ENCODE results near the gene PRDX5. TPM values are rescaled to one million over a fixed set of nuclear protein-coding genes. Genes with fewer than 3 reads are reported as not detected.

The PRDX5 gene
- total and polyA plus RNA-seq, 10 of the 15 experiments (the other 5 are each of a cell fraction or from before 2014, with no cell fraction given) = 95.7 to 406 (median 240) TPM

GRCh38 chr11:64351136-64351631 lies 33.3 kb downstream of the PRDX5 start:
- RAD21 ChIA-PET (ENCODE audit: unreplicated experiment) = no interaction called here
- in situ Hi-C loops (cut with MboI) = no loop called here
- intact Hi-C loops (cut with micrococcal nuclease; ENCODE audit: unreplicated experiment) = no loop called here
- Histone ChIP-seq H3K4me1 (ENCODE audit: control insufficient read depth, insufficient read depth, low read length) (no peaks in the 10 kb centered on the region), H3K9ac (ENCODE audit: control insufficient read depth, insufficient read depth, low read length) (no peak overlapping the region), H3K4me3 (no peak overlapping the region), H4K20me1 (ENCODE audit: control insufficient read depth, insufficient read depth) (no peaks in the 10 kb centered on the region), H3K4me2 (ENCODE audit: control insufficient read depth, insufficient read depth) (no peak overlapping the region), H3K9me3 (replicated peaks; ENCODE audit: control insufficient read depth, insufficient read depth, low read length) (no peaks in the 10 kb centered on the region), H2AFZ (ENCODE audit: control insufficient read depth, low read depth, low read length) (no peak overlapping the region), H3K27ac (ENCODE audit: control insufficient read depth, insufficient read depth) (no peak overlapping the region), H3K36me3 (ENCODE audit: control insufficient read depth in 2 of 2, insufficient read depth in 2 of 2, low read length in 1 of 2) (peaks cover 0 to 6% of the 10 kb centered on the region in 2 experiments; a peak in 2 of 4 replicates), H3K27me3 (replicated peaks in 1 of 2; ENCODE audit: control insufficient read depth in 2 of 2, insufficient read depth in 2 of 2, low read length in 1 of 2) (no peaks in the 10 kb centered on the region), H3K79me2 (ENCODE audit: control insufficient read depth, insufficient read depth, low read length) (no peaks in the 10 kb centered on the region)
- SMC1A ChIA-PET (ENCODE audit: uncharacterized antibody, unreplicated experiment) = no interaction called here
- POLR2A ChIA-PET = interaction anchor here (2.0 kb wide), 1 partner anchor 11 kb away, joined by 6 read pairs; the partner anchor contains the start of gene CCDC88B
- no peak for DNase-seq (ENCODE audit: low read depth, low spot score)
- TF ChIP-seq MYC (IDR thresholded peaks at IDR 0.05; ENCODE audit: insufficient read depth, insufficient read length, insufficient replicate concordance, low read length, severe bottlenecking) (no peak), SREBF2 (IDR thresholded peaks at IDR 0.05; ENCODE audit: low read length) (no peak), ETV6 (conservative IDR thresholded peaks at IDR 0.05 in 1 of 2, IDR thresholded peaks at IDR 0.05 in 1 of 2; ENCODE audit: borderline replicate concordance in 1 of 2, low read depth in 1 of 2) (no peak), RCOR1 (conservative IDR thresholded peaks at IDR 0.05; ENCODE audit: low read depth, low read length) (no peak), ZNF384 (IDR thresholded peaks at IDR 0.05; ENCODE audit: borderline replicate concordance, low read depth, low read length) (no peak), DPF2 (IDR thresholded peaks at IDR 0.05) (no peak), BHLHE40 (IDR thresholded peaks at IDR 0.05; ENCODE audit: borderline replicate concordance in 1 of 2, low read depth in 2 of 2, low read length in 1 of 2) (no peak), SRF (IDR thresholded peaks at IDR 0.05; ENCODE audit: low read depth in 2 of 2, low read length in 2 of 2) (no peak), IKZF1 (conservative IDR thresholded peaks at IDR 0.05) (no peak), JUNB (IDR thresholded peaks at IDR 0.05) (no peak), SIN3A (IDR thresholded peaks at IDR 0.05; ENCODE audit: low read depth, low read length) (no peak)
- CTCF ChIA-PET = interaction anchor here (1.4 to 7.3 kb wide), 2 partner anchors 33 to 145 kb away, joined by 4 to 143 read pairs; partner anchors contain the start of genes FERMT3, PRDX5 and TRMT112
- no TSS peak for BruUV-seq (replicated peaks)
- 80% methylated on average over 18 of the region's 18 CpGs for WGBS (ENCODE audit: insufficient coverage, insufficient replicate concordance, low lambda C conversion rate, missing lambda C conversion rate)
- no peak for ATAC-seq
- FAIRE-seq = no peak

Data from GM12878 (cell line).